ENCODE data around the gene ANKS4B.
"Not testable (repeated sequence)": the region's sequence is repeated elsewhere in the genome, so short reads cannot be mapped to it uniquely, and the experiment has no call there.

The ANKS4B gene

GRCh38 chr16:21219551-21219950, 13.9 kb upstream of the ANKS4B start:
- no peak for DNase-seq (ENCODE audit: low read depth)

- DNase-seq (ENCODE audit: low read depth), result no peak
These were observed 10.8 kb upstream of the ANKS4B start for GRCh38 chr16:21222495-21223337.

GRCh38 chr16:21223787-21224186, 9.7 kb upstream of the ANKS4B start:
- DNase-seq (ENCODE audit: low read depth), result no peak

GRCh38 chr16:21224800-21225199, 8.7 kb upstream of the ANKS4B start:
- DNase-seq (ENCODE audit: low read depth), result no peak

- DNase-seq (ENCODE audit: low read depth), result no peak
These were observed 6.8 kb upstream of the ANKS4B start for GRCh38 chr16:21226749-21227148.

GRCh38 chr16:21227866-21228265, 5.6 kb upstream of the ANKS4B start:
- DNase-seq (ENCODE audit: low read depth), result no peak

GRCh38 chr16:21228361-21228872, 5.1 kb upstream of the ANKS4B start:
- no peak for DNase-seq (ENCODE audit: low read depth)

- DNase-seq (ENCODE audit: low read depth), result no peak
These were observed 416 bp upstream of the ANKS4B start for GRCh38 chr16:21233045-21233520.

- no peak for DNase-seq (ENCODE audit: low read depth)
These were observed 1.7 kb downstream of the ANKS4B start for GRCh38 chr16:21235199-21235585.

- DNase-seq (ENCODE audit: low read depth), result no peak
These were observed 3.3 kb downstream of the ANKS4B start for GRCh38 chr16:21236831-21237230.

GRCh38 chr16:21239646-21240045, 6.1 kb downstream of the ANKS4B start:
- DNase-seq (ENCODE audit: low read depth), result no peak

- DNase-seq (ENCODE audit: low read depth), result no peak
These were observed 9.3 kb downstream of the ANKS4B start for GRCh38 chr16:21242756-21243155.

- no peak for DNase-seq (ENCODE audit: low read depth)
These were observed 11.2 kb downstream of the ANKS4B start for GRCh38 chr16:21244518-21245215.

- not testable (repeated sequence) for DNase-seq (ENCODE audit: low read depth)
These were observed 14.7 kb downstream of the ANKS4B start for GRCh38 chr16:21248179-21248578.

GRCh38 chr16:21250072-21250923, 16.8 kb downstream of the ANKS4B start:
- no peak for DNase-seq (ENCODE audit: low read depth)

- no peak for DNase-seq (ENCODE audit: low read depth)
These were observed 20.0 kb downstream of the ANKS4B start for GRCh38 chr16:21253470-21253869.

GRCh38 chr16:21256636-21257035, 23.1 kb downstream of the ANKS4B start:
- DNase-seq (ENCODE audit: low read depth), result no peak

GRCh38 chr16:21257284-21257683, 23.8 kb downstream of the ANKS4B start:
- no peak for DNase-seq (ENCODE audit: low read depth)

GRCh38 chr16:21260870-21261791, 27.6 kb downstream of the ANKS4B start:
- DNase-seq (ENCODE audit: low read depth), result no peak

- no peak for DNase-seq (ENCODE audit: low read depth)
These were observed 29.5 kb downstream of the ANKS4B start for GRCh38 chr16:21262779-21263639.

Measured in stimulated activated CD8-positive, alpha-beta memory T cell treated with anti-CD3 and anti-CD28 coated beads, Interleukin-12 subunit alpha, Interleukin-12 subunit beta, amount 100 ng/mL, for 4 hours (primary cell).